Mesenchymal stem cell (in vitro differentiated cells and primary cell): Measurements from ENCODE around the gene NRG2.

Source experiments
- DNase-seq: peaks from one replicate; pipeline ENCODE4 v3.0.0-alpha.2; 2013
- H2AFZ ChIP-seq: one replicate; pipeline ENCODE4 v1.6.1; 2013; ENCODE audit warnings: low read depth, mild to moderate bottlenecking, control low read depth, inconsistent platforms, low read length, moderate library complexity
- H2AK5ac ChIP-seq: 2 replicates; pipeline ENCODE4 v1.6.1; 2013; ENCODE audit warnings: low read length, moderate library complexity, mild to moderate bottlenecking, inconsistent platforms; ENCODE audit not compliant: severe bottlenecking
- H2BK120ac ChIP-seq: one replicate; pipeline ENCODE4 v1.6.1; 2013; ENCODE audit warnings: low read depth, mild to moderate bottlenecking, inconsistent platforms, low read length, moderate library complexity
- H2BK12ac ChIP-seq, 2 experiments: one replicate each; pipeline ENCODE4 v1.6.1; 2013; ENCODE audit warnings: inconsistent platforms in 2 of 2, low read length in 2 of 2, mild to moderate bottlenecking in 2 of 2, moderate library complexity in 2 of 2, control low read depth in 1 of 2
- H2BK15ac ChIP-seq: one replicate; pipeline ENCODE4 v1.6.1; 2013; ENCODE audit warnings: mild to moderate bottlenecking, low read depth, inconsistent platforms; ENCODE audit not compliant: poor library complexity, severe bottlenecking
- H2BK5ac ChIP-seq: 2 replicates; pipeline ENCODE4 v1.6.1; 2013; ENCODE audit warnings: low read depth, mild to moderate bottlenecking, low read length, control low read depth, inconsistent platforms; ENCODE audit not compliant: poor library complexity, severe bottlenecking
- H3K14ac ChIP-seq, 2 experiments: one replicate each; pipeline ENCODE4 v1.6.1; 2013; ENCODE audit warnings: inconsistent platforms in 2 of 2, low read length in 2 of 2, control low read depth in 1 of 2, mild to moderate bottlenecking in 1 of 2, moderate library complexity in 1 of 2
- H3K18ac ChIP-seq, 2 experiments: one replicate each; pipeline ENCODE4 v1.6.1; 2013; ENCODE audit warnings: inconsistent platforms in 2 of 2, low read length in 2 of 2, control low read depth in 1 of 2, low read depth in 1 of 2, mild to moderate bottlenecking in 1 of 2
- H3K23ac ChIP-seq, 2 experiments: one replicate each; pipeline ENCODE4 v1.6.1; 2013; ENCODE audit warnings: inconsistent platforms in 2 of 2, low read length in 2 of 2, mild to moderate bottlenecking in 2 of 2, moderate library complexity in 2 of 2, control low read depth in 1 of 2
- H3K27ac ChIP-seq: 2 replicates; pipeline ENCODE4 v1.5.1; 2013; ENCODE audit warnings: mild to moderate bottlenecking, moderate library complexity, low read length, control low read depth, inconsistent platforms; ENCODE audit not compliant: poor library complexity, severe bottlenecking
- H3K27me3 ChIP-seq, 2 experiments: 2 replicates each; pipeline versions ENCODE4 v1.6.1 to v1.7.0; 2013; ENCODE audit warnings: low read length in 2 of 2, mild to moderate bottlenecking in 2 of 2, moderate library complexity in 2 of 2, control low read depth in 1 of 2, inconsistent platforms in 1 of 2; ENCODE audit not compliant: control insufficient read depth in 1 of 2, insufficient read depth in 1 of 2
- H3K36me3 ChIP-seq, 2 experiments: 2 replicates each; pipeline versions ENCODE4 v1.6.1 to v1.7.0; 2013; ENCODE audit warnings: low read length in 2 of 2, control low read depth in 1 of 2, inconsistent platforms in 1 of 2, low read depth in 1 of 2, mild to moderate bottlenecking in 1 of 2; ENCODE audit not compliant: insufficient read depth in 2 of 2, control insufficient read depth in 1 of 2
- H3K4ac ChIP-seq, 2 experiments: one replicate each; pipeline ENCODE4 v1.6.1; 2013; ENCODE audit warnings: inconsistent platforms in 2 of 2, low read length in 2 of 2, mild to moderate bottlenecking in 2 of 2, moderate library complexity in 2 of 2, control low read depth in 1 of 2, low read depth in 1 of 2
- H3K4me1 ChIP-seq: 2 replicates; pipeline ENCODE4 v1.6.1; 2013; ENCODE audit warnings: low read depth, low read length, control low read depth; ENCODE audit not compliant: control insufficient read depth, insufficient read depth
- H3K4me2 ChIP-seq: 2 replicates; pipeline ENCODE4 v1.6.1; 2013; ENCODE audit warnings: low read length, mild to moderate bottlenecking, inconsistent platforms; ENCODE audit not compliant: poor library complexity, severe bottlenecking
- H3K4me3 ChIP-seq, 2 experiments: 2 replicates each; pipeline versions ENCODE4 v1.5.1 to v1.7.0; 2013; ENCODE audit warnings: low read length in 2 of 2, mild to moderate bottlenecking in 2 of 2, control low read depth in 1 of 2, low read depth in 1 of 2; ENCODE audit not compliant: insufficient read depth in 1 of 2
- H3K79me1 ChIP-seq: replicated peaks from 2 replicates; pipeline ENCODE4 v1.6.1; 2013; ENCODE audit warnings: mild to moderate bottlenecking, control low read depth, low read length, inconsistent platforms; ENCODE audit not compliant: poor library complexity, severe bottlenecking
- H3K9ac ChIP-seq: 2 replicates; pipeline ENCODE4 v1.7.0; 2013; ENCODE audit warnings: mild to moderate bottlenecking, low read length, moderate library complexity
- H3K9me3 ChIP-seq: 2 replicates; pipeline ENCODE4 v1.7.0; 2013; ENCODE audit warnings: mild to moderate bottlenecking, low read length; ENCODE audit not compliant: control insufficient read depth
- H4K8ac ChIP-seq: one replicate; pipeline ENCODE4 v1.6.1; 2013; ENCODE audit warnings: inconsistent platforms, mild to moderate bottlenecking, low read length, moderate library complexity
- H4K91ac ChIP-seq: one replicate; pipeline ENCODE4 v1.6.1; 2013; ENCODE audit warnings: mild to moderate bottlenecking, low read length, inconsistent platforms
- WGBS: methylation state at CpG from one replicate; pipeline ENCODE4 v1.1.7; 2013; ENCODE audit warnings: mixed read lengths; 5-methylcytosine and 5-hydroxymethylcytosine counted together

The NRG2 gene

DNA sequence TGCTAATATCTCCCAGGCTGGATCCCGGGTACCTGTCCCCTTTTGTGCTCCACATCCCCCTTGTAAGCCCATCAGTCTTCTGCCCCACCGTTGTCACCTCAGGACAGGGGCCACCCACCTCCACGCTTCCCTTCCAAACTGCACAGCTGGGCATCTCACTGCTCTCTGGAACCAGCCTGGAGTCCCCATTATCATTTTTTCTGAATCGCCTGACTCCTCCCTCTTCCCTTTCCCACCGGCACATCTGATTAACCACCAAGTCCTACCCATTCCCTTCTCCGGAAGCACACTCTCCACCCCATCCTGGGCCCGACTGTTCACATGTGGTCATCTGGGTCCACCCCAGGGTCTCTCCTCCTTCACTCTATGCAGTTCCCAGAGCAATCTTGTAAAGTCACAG, 193.6 kb downstream of the NRG2 start:
- Histone ChIP-seq H3K27ac (no peak overlapping the region), H2BK120ac (no peak overlapping the region), H3K4me3 (no peak overlapping the region), H2BK5ac (no peak overlapping the region), H3K14ac (no peak overlapping the region), H4K8ac (no peak overlapping the region), H3K4ac (no peak overlapping the region), H3K23ac (no peak overlapping the region), H3K79me1 (no peaks in the 10 kb centered on the region), H3K27me3 (peaks cover 17 to 60% of the 10 kb centered on the region in 2 experiments), H3K18ac (no peak overlapping the region), H2AFZ (no peak overlapping the region), H2AK5ac (no peak overlapping the region), H3K36me3 (peaks cover 0 to 10% of the 10 kb centered on the region in 2 experiments), H3K4me2 (no peak overlapping the region), H2BK15ac (no peak overlapping the region), H4K91ac (no peak overlapping the region), H2BK12ac (no peak overlapping the region), H3K9ac (no peak overlapping the region), H3K4me1 (peaks cover 6% of the 10 kb centered on the region), H3K9me3 (no peaks in the 10 kb centered on the region)
- DNase-seq, result no peak
- 75% methylated on average over 7 of the region's 7 CpGs for WGBS

DNA sequence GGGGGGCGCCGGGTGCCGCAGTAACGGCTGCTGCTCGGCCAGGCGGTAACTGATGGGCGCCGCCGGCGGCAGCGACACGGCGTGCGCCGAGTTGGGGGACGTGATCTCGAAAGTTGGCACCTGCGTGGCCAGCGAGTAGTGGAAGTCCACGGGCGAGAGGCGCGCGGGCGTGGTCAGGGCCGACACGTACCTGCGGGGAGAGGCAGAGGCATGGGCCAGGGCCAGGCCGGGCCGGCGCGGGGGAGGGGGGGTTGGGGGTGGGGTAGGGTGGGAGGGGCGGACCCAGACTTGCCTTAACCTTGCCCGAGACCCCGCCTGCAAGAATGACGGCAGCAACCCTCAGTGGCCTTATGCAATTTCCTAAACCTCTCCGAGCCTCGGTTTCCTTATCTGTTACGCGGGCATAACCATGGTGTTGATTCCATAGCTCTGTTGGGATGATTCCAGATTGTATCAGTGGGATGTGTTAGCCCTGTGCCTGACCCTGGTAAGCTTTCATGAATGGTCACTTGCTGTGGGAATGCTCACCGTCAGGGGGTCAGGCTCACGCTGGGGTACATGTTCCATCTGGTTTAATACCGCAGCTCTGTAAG, 194.5 kb downstream of the NRG2 start:
- peaks cover 7% of the 10 kb centered on the region for H3K4me1 ChIP-seq
- no peak overlapping the region for H3K18ac ChIP-seq
- H2BK12ac ChIP-seq, result no peak overlapping the region
- no peak overlapping the region for H3K27ac ChIP-seq
- H3K4me3 ChIP-seq, result peak overlapping the region; percentile 65 to 73
- no peak overlapping the region for H2AK5ac ChIP-seq
- DNase-seq, result no peak
- no peak overlapping the region for H2BK15ac ChIP-seq
- H3K36me3 ChIP-seq, result peaks cover 0 to 10% of the 10 kb centered on the region in 2 experiments
- no peak overlapping the region for H2AFZ ChIP-seq
- peak overlapping the region; percentile 46 for H4K8ac ChIP-seq
- no peak overlapping the region for H4K91ac ChIP-seq
- H2BK5ac ChIP-seq, result no peak overlapping the region
- no peak overlapping the region for H3K14ac ChIP-seq
- H3K23ac ChIP-seq, result no peak overlapping the region
- no peak overlapping the region for H3K4ac ChIP-seq
- peak overlapping the region; percentile 73 for H3K9ac ChIP-seq
- H3K4me2 ChIP-seq, result peak overlapping the region; percentile 76
- no peaks in the 10 kb centered on the region for H3K79me1 ChIP-seq
- H2BK120ac ChIP-seq, result no peak overlapping the region
- 26% methylated on average over 27 of the region's 43 CpGs for WGBS
- H3K9me3 ChIP-seq, result no peaks in the 10 kb centered on the region
- peaks cover 22 to 56% of the 10 kb centered on the region in 2 experiments for H3K27me3 ChIP-seq

DNA sequence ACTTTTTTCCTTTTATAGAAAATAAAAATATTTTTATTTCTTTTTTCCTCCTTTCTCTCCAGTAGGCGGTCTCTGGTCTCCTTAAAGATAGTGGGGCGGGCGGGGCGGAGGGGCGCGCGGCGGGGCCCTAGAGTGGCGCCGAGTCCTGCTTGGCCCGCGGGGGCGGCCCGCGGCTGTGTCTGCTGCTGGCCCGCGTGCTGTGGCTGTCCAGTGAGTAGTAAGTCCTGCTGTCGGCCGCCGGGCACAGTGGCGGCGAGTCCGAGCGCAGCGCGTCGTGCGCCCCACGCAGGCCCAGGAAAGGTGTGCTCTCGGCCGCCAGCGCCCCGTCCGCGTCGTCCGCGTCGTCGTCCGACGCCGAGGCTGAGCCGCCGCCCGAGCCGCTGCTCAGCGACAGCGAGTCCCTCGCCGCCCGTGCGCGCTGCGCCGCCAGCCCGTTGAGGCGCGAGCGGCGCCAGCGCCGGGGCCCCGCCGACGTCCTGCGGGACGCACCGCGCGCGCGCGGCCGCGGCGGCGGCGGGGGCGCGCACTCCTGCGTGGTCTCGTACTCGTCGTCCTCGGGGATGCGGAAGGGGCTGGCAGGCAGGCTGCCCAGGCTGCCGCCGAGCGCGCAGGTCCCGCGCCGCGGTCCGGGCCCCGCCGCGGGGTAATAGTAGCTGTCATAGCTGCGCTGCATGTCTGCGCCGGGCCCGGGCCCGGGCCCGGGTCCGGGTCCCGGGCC, 195.2 kb downstream of the NRG2 start:
- Histone ChIP-seq H3K4me3 (peak overlapping the region; percentile 65 to 73), H3K9ac (peak overlapping the region; percentile 73), H4K91ac (no peak overlapping the region), H2BK12ac (no peak overlapping the region), H3K79me1 (no peaks in the 10 kb centered on the region), H3K9me3 (no peaks in the 10 kb centered on the region), H2AFZ (peak overlapping the region; percentile 24), H2BK15ac (no peak overlapping the region), H3K14ac (no peak overlapping the region), H3K27ac (no peak overlapping the region), H2BK5ac (no peak overlapping the region), H2AK5ac (no peak overlapping the region), H2BK120ac (no peak overlapping the region), H3K27me3 (peaks cover 27 to 61% of the 10 kb centered on the region in 2 experiments), H3K4me2 (peak overlapping the region; percentile 76), H3K36me3 (peaks cover 0 to 10% of the 10 kb centered on the region in 2 experiments), H4K8ac (peak overlapping the region; percentile 32), H3K18ac (no peak overlapping the region), H3K23ac (no peak overlapping the region), H3K4ac (no peak overlapping the region), H3K4me1 (peaks cover 7% of the 10 kb centered on the region)
- DNase-seq, result peak; percentile 37
- WGBS, result 2% methylated on average over 70 of the region's 107 CpGs

DNA sequence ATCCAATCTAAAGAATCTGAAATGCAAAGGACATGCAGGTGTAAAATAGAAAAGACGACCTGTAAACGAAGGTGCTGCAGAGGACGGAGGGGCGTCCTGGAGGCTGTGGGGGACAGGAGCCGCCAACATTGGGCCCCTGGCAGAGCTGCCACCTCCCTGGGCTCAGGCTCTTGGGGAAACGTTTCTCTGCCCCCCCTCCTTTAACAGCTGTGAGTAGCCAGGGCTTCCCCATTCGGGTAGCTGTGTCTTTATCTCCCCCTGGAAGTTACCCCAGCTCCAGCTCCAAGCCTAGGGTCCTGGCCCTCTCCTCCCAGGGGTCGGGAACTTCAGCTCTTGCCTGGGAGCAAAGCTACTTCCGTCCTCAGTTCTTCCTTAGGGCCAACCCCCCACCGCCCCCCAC, 196.0 kb downstream of the NRG2 start:
- H3K4me1 ChIP-seq, result peaks cover 7% of the 10 kb centered on the region
- H2BK15ac ChIP-seq, result no peak overlapping the region
- no peak overlapping the region for H3K18ac ChIP-seq
- H3K27me3 ChIP-seq, result peaks cover 35 to 66% of the 10 kb centered on the region in 2 experiments
- no peak overlapping the region for H4K91ac ChIP-seq
- WGBS, result 59% methylated on average over 10 of the region's 10 CpGs
- H2BK5ac ChIP-seq, result no peak overlapping the region
- H2AK5ac ChIP-seq, result no peak overlapping the region
- no peak overlapping the region for H2BK120ac ChIP-seq
- peak overlapping the region in 1 of 2 experiments; percentile 52 for H3K23ac ChIP-seq
- H3K9me3 ChIP-seq, result no peaks in the 10 kb centered on the region
- H3K79me1 ChIP-seq, result no peaks in the 10 kb centered on the region
- H3K4me2 ChIP-seq, result no peak overlapping the region
- DNase-seq, result no peak
- no peak overlapping the region for H3K27ac ChIP-seq
- H3K9ac ChIP-seq, result no peak overlapping the region
- H3K4ac ChIP-seq, result no peak overlapping the region
- no peak overlapping the region for H2BK12ac ChIP-seq
- no peak overlapping the region for H3K14ac ChIP-seq
- no peak overlapping the region for H4K8ac ChIP-seq
- no peak overlapping the region for H2AFZ ChIP-seq
- peaks cover 0 to 6% of the 10 kb centered on the region in 2 experiments for H3K36me3 ChIP-seq
- H3K4me3 ChIP-seq, result no peak overlapping the region
